Right kidney (tissue), 1 donor: ENCODE data around the gene CRYAB.
"Not testable (repeated sequence)": the region's sequence is repeated elsewhere in the genome, so short reads cannot be mapped to it uniquely, and the experiment has no call there.

Experiments used
- DNase-seq: peaks from one replicate; pipeline ENCODE4 v3.0.0-alpha.2; 2016

Gene CRYAB

GRCh38 chr11:111910676-111911562 lies 651 bp downstream of the CRYAB start:
- DNase-seq, result no peak

DNA sequence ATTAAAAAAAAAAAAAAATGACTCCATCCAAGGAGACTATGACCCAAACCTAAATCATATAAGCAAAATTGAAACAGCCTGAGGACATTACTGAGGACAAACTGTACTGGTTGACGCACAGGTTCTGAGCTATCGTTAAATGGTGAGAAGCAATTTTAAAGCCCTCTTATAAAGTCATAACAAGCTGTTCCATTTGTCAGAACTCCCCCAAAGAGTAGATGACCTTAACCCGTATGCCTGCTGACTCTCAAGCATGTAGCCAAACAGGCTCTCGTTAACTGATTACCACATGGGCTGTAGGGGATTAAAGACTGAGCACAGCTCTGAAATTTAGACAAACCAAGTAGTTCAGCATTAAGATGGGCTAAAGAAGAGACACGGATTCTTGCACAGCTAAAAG lies 2.2 kb downstream of the CRYAB start:
- DNase-seq, result no peak

DNA sequence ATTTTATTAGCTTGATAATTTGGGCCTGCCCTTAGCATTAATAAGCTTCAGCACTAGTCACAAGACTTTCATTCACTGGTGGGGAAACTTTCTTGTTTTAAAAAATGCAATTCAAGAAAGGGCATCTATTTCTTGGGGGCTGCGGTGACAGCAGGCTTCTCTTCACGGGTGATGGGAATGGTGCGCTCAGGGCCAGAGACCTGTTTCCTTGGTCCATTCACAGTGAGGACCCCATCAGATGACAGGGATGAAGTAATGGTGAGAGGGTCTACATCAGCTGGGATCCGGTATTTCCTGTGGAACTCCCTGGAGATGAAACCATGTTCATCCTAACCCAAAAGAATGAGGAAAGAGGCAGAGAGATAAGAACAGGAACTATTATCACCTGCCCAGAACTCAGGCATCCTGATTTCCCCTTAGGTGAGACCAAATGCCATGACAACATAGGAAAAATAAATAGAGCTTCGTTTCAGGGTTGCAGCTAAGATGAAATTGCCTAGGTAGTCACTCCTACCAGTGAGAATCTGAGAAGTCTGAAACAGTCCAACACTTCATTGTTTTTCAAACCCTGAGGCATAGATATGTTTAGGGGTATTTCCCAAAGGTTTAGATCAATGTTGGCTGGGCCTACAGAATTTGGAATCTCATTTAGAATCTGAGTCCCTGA lies 2.8 kb downstream of the CRYAB start:
- no peak for DNase-seq

GRCh38 chr11:111906680-111907079 lies 4.9 kb downstream of the CRYAB start:
- no peak for DNase-seq

GRCh38 chr11:111905411-111905810 lies 6.2 kb downstream of the CRYAB start:
- no peak for DNase-seq

DNA sequence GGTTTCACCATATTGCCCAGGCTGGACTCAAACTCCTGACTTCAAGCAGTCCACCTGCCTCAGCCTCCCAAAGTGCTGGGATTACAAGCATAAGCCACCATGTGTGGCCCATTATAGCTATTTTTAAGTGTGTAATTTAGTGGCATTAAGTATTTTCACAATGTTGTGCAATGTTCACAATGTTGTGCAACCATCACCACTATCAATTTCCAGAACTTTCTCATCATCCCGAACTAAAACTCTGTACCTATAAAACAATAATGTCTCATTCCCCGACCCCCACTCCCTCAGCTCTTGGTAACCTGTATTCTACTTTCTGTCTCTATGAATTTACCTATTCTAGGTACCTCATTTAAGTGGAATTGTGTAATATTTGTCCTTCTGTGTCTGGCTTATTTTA lies 24.7 kb downstream of the CRYAB start:
- no peak for DNase-seq

GRCh38 chr11:111886032-111886431 lies 25.5 kb downstream of the CRYAB start:
- DNase-seq, result no peak

- DNase-seq, result not testable (repeated sequence)
Measured at GRCh38 chr11:111885053-111885452, 26.5 kb downstream of the CRYAB start.

- no peak for DNase-seq
Measured at GRCh38 chr11:111882202-111882601, 29.4 kb downstream of the CRYAB start.

DNA sequence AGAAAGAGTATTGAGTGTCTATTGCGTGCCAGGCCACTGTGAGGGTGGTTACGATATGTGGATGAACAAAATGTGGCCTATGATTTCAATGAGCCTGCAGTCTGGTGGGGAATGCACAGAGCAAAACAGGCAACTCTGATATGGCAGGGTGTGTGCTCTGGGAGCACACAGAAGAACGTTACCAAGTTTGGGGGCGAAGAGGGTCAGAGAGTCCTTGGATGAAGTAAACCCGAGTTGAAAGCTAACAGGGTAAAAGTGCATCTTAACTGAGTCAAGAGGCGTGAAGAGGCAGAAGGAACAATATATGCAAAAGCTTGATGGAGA lies 32.0 kb downstream of the CRYAB start:
- no peak for DNase-seq

DNA sequence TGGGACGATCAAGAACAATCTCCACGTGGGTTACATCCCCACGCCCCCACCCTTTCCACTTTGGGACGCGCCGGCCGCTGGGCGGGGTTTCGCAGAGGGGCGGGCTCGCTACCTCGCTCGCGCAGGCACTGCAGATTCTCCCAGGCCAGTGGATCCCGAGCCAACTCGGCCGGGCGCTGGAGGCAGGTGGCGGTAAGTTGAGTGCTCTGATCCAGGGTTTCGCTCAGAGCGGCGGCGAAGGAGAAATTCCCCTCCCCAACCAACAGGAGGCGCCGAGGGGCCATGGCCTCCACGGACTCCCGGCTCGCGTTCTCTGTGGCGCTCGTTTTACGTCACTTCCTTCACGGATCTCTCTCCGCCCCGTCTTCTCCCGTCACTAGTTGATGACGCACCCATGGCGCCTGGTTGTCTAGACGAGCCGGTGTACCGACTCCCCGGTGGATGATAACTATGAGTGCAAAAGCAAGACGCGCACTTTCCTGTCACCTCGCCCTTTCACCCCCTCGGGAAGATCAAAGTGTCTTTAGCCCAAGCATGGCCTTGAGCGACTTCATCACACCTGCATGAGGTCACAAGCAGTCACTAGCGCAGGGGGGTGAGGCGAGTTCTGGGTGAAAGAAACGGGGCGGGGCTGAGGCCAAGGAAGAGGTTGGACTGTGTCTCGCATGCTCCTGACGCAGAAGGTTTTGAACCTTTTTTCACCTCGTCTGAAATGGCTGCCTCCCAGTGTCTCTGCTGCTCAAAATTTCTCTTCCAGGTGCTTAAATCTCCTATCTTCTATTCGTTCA lies 32.5 kb downstream of the CRYAB start, which contains the start of the genes CFAP68 and FDXACB1:
TSS of gene CFAP68 (plus strand) at position 693 of the 788 bp plus-strand sequence. CDS start at position 713, 20 bp downstream.
TSS of gene FDXACB1 (minus strand) at position 317 of the 788 bp plus-strand sequence. CDS start at position 284, 33 bp downstream.
- DNase-seq, result peak; percentile 99

DNA sequence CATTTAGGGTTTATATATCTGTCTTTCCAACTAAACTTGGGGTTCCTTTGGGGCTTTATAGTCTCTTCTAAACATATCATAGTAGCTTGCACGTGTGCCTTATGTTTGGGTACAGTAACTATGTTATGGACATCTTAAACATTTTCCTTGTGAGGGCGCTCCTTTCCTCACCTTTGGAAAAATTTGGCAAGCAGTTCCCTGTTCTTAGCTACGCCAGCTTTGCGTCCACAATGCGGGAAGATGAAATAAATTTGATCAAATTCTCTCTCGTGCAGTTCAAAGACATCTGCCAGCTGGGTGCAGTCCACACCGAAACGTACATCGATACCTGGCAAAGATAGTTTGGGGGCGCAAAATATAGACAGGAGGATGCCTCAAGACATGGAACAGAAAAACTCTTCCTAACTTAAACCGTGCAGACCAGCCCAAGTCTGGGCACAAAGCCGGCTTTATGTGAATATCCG lies 33.2 kb downstream of the CRYAB start:
- no peak for DNase-seq

DNA sequence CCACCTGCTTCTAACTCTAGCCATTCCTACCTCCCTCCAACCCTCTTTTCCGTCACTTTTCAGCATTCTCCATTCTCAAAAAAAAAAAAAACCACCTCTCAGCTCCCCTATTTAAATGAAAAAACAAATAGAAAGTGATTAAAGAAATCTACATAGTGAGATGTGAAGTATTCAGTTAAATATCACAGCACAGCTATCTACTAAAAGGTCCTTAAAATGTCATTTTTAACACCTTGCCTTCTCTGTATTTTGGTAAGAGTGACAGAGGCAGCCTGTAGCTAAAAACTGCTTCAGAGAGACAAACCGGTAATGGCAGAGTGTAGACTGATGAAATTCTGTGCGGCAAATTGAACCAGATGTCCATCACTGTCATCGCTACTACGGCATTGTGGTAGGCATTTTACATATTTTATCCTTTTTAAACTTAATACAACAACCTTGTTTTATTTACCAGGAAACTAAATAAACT lies 39.8 kb downstream of the CRYAB start:
- no peak for DNase-seq

- peak; percentile 97 for DNase-seq
Measured at GRCh38 chr11:111870886-111871692, 40.5 kb downstream of the CRYAB start, which contains the start of gene ALG9. ALG9 (minus strand) TSS chr11:111871581; CDS start chr11:111871482, 99 bp downstream.

GRCh38 chr11:111870522-111870885 lies 41.1 kb downstream of the CRYAB start:
- DNase-seq, result no peak

DNA sequence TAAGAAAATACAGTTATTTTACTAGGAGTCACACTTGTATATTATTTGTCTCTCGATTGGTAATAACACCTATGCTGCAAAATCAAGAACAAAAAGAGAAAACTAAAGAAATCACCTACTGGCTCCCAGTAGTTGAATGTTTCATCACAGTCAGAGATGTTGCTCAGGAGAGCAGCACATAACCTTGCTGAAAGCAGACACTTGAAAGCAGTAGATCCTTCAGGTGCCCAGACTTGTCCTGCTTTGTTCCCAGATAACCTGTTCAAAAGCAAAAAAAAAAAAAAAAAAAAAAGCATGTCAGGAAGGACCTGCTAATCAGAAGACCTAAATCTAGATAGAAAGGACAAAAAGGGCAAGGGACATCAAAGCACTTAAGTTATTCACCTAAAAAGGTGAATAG lies 41.5 kb downstream of the CRYAB start:
- no peak for DNase-seq

DNA sequence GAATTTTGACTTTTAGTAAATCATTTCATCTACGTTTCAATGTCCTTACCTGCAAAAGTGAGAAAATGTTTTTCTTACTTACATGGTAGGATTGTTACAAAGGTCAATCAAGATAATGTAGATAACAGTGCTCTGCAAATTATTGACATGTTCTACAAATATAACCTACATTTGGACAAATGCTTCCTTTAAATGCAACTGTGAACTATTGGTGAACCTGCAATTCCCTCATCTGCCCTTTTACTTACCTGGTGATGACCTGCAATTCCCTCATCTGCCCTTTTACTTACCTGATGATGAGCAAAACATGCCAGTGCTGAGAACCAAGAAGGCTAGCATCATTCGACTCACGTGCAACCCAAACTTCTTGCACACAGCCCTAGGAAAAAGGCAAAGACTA lies 51.3 kb downstream of the CRYAB start:
- no peak for DNase-seq
